ENCODE data around the gene ROR2.
"Not testable (repeated sequence)": the region's sequence is repeated elsewhere in the genome, so short reads cannot be mapped to it uniquely, and the experiment has no call there.

The ROR2 gene

GRCh38 chr9:91540506-91540905 lies 409.5 kb downstream of the ROR2 start:
- not testable (repeated sequence) for H3K27ac ChIP-seq (replicated peaks; ENCODE audit: low read length); H3K18ac ChIP-seq (ENCODE audit: low read length); H2BK12ac ChIP-seq (ENCODE audit: low read length); H3K4me3 ChIP-seq (ENCODE audit: low read length in 2 of 2); H2AK5ac ChIP-seq (ENCODE audit: low read depth, low read length); H4K91ac ChIP-seq (ENCODE audit: low read depth, low read length, poor library complexity); H2BK15ac ChIP-seq (ENCODE audit: low read length); H3K14ac ChIP-seq (ENCODE audit: low read length); H3K27me3 ChIP-seq (ENCODE audit: control insufficient read depth in 3 of 3, insufficient read depth in 3 of 3, low read depth in 1 of 3, low read length in 3 of 3); H3K79me1 ChIP-seq (ENCODE audit: low read depth, low read length); H3K4ac ChIP-seq (ENCODE audit: low read length); H3K9ac ChIP-seq (ENCODE audit: low read depth, low read length, poor library complexity); H3K4me2 ChIP-seq (ENCODE audit: insufficient read depth, low read length, poor library complexity, severe bottlenecking); DNase-seq (ENCODE audit: low spot score); H3K9me3 ChIP-seq (replicated peaks in 1 of 2; ENCODE audit: control insufficient read depth in 2 of 2, insufficient read depth in 1 of 2, low read depth in 1 of 2, low read length in 2 of 2); H4K8ac ChIP-seq (ENCODE audit: low read depth, low read length); H3K36me3 ChIP-seq (replicated peaks in 1 of 2; ENCODE audit: control insufficient read depth in 2 of 2, insufficient read depth in 2 of 2, low read length in 2 of 2); H3K4me1 ChIP-seq (ENCODE audit: control insufficient read depth in 2 of 2, insufficient read depth in 1 of 2, low read depth in 1 of 2, low read length in 2 of 2); H2BK120ac ChIP-seq (ENCODE audit: low read depth, low read length); H3K23ac ChIP-seq (ENCODE audit: low read depth, low read length, poor library complexity); H2AFZ ChIP-seq (ENCODE audit: low read length); H2BK5ac ChIP-seq (ENCODE audit: low read length)
- WGBS, 2 donors (ENCODE audit: extremely low coverage in 2 of 2, insufficient read length in 2 of 2, insufficient replicate concordance in 1 of 2) = no CpG with 5 or more reads among the region's 4 CpGs

GRCh38 chr9:91536211-91536691 lies 413.8 kb downstream of the ROR2 start:
- Histone ChIP-seq H2BK15ac (ENCODE audit: low read length) (no peak overlapping the region), H3K27ac (replicated peaks; ENCODE audit: low read length) (no peak overlapping the region)

GRCh38 chr9:91534374-91534773 lies 415.7 kb downstream of the ROR2 start:
- Histone ChIP-seq H3K4me2 (ENCODE audit: insufficient read depth, low read length, poor library complexity, severe bottlenecking) (no peak overlapping the region), H4K8ac (ENCODE audit: low read depth, low read length) (no peak overlapping the region), H3K79me1 (ENCODE audit: low read depth, low read length) (no peaks in the 10 kb centered on the region), H2BK15ac (ENCODE audit: low read length) (no peak overlapping the region), H3K4me3 (ENCODE audit: low read length in 2 of 2) (no peak overlapping the region), H2BK12ac (ENCODE audit: low read length) (no peak overlapping the region), H3K36me3 (replicated peaks in 1 of 2; ENCODE audit: control insufficient read depth in 2 of 2, insufficient read depth in 2 of 2, low read length in 2 of 2) (no peaks in the 10 kb centered on the region), H3K4ac (ENCODE audit: low read length) (no peak overlapping the region), H3K27ac (replicated peaks; ENCODE audit: low read length) (no peak overlapping the region), H3K4me1 (ENCODE audit: control insufficient read depth in 2 of 2, insufficient read depth in 1 of 2, low read depth in 1 of 2, low read length in 2 of 2) (no peaks in the 10 kb centered on the region), H2AFZ (ENCODE audit: low read length) (no peak overlapping the region), H3K23ac (ENCODE audit: low read depth, low read length, poor library complexity) (no peak overlapping the region), H2AK5ac (ENCODE audit: low read depth, low read length) (no peak overlapping the region), H3K18ac (ENCODE audit: low read length) (no peak overlapping the region), H3K14ac (ENCODE audit: low read length) (no peak overlapping the region), H3K27me3 (ENCODE audit: control insufficient read depth in 3 of 3, insufficient read depth in 3 of 3, low read depth in 1 of 3, low read length in 3 of 3) (peaks cover 0 to 16% (median 0%) of the 10 kb centered on the region in 3 experiments), H4K91ac (ENCODE audit: low read depth, low read length, poor library complexity) (no peak overlapping the region), H3K9me3 (replicated peaks in 1 of 2; ENCODE audit: control insufficient read depth in 2 of 2, insufficient read depth in 1 of 2, low read depth in 1 of 2, low read length in 2 of 2) (no peaks in the 10 kb centered on the region), H3K9ac (ENCODE audit: low read depth, low read length, poor library complexity) (no peak overlapping the region), H2BK120ac (ENCODE audit: low read depth, low read length) (no peak overlapping the region), H2BK5ac (ENCODE audit: low read length) (no peak overlapping the region)
- no peak for DNase-seq (ENCODE audit: low spot score)

More at GRCh38 chr9:91536211-91536691, 413.8 kb downstream of the ROR2 start:
- Histone ChIP-seq H2BK12ac (ENCODE audit: low read length) (no peak overlapping the region), H3K23ac (ENCODE audit: low read depth, low read length, poor library complexity) (no peak overlapping the region), H4K91ac (ENCODE audit: low read depth, low read length, poor library complexity) (no peak overlapping the region), H2BK120ac (ENCODE audit: low read depth, low read length) (no peak overlapping the region), H3K9me3 (replicated peaks in 1 of 2; ENCODE audit: control insufficient read depth in 2 of 2, insufficient read depth in 1 of 2, low read depth in 1 of 2, low read length in 2 of 2) (no peaks in the 10 kb centered on the region), H3K9ac (ENCODE audit: low read depth, low read length, poor library complexity) (no peak overlapping the region), H4K8ac (ENCODE audit: low read depth, low read length) (no peak overlapping the region), H3K4ac (ENCODE audit: low read length) (no peak overlapping the region), H3K4me2 (ENCODE audit: insufficient read depth, low read length, poor library complexity, severe bottlenecking) (no peak overlapping the region), H2AK5ac (ENCODE audit: low read depth, low read length) (no peak overlapping the region), H3K14ac (ENCODE audit: low read length) (no peak overlapping the region), H3K36me3 (replicated peaks in 1 of 2; ENCODE audit: control insufficient read depth in 2 of 2, insufficient read depth in 2 of 2, low read length in 2 of 2) (no peaks in the 10 kb centered on the region), H3K4me1 (ENCODE audit: control insufficient read depth in 2 of 2, insufficient read depth in 1 of 2, low read depth in 1 of 2, low read length in 2 of 2) (no peaks in the 10 kb centered on the region), H3K4me3 (ENCODE audit: low read length in 2 of 2) (no peak overlapping the region), H2BK5ac (ENCODE audit: low read length) (no peak overlapping the region), H3K79me1 (ENCODE audit: low read depth, low read length) (no peaks in the 10 kb centered on the region), H3K18ac (ENCODE audit: low read length) (no peak overlapping the region), H2AFZ (ENCODE audit: low read length) (no peak overlapping the region), H3K27me3 (ENCODE audit: control insufficient read depth in 3 of 3, insufficient read depth in 3 of 3, low read depth in 1 of 3, low read length in 3 of 3) (peaks cover 0 to 16% (median 0%) of the 10 kb centered on the region in 3 experiments)
- no peak for DNase-seq (ENCODE audit: low spot score)
- no CpG with 5 or more reads among the region's 3 CpGs for WGBS, 2 donors (ENCODE audit: extremely low coverage in 2 of 2, insufficient read length in 2 of 2, insufficient replicate concordance in 1 of 2)

GRCh38 chr9:91533382-91533781 lies 416.6 kb downstream of the ROR2 start:
- no peak overlapping the region for H4K8ac ChIP-seq (ENCODE audit: low read depth, low read length)
- no peaks in the 10 kb centered on the region for H3K36me3 ChIP-seq (replicated peaks in 1 of 2; ENCODE audit: control insufficient read depth in 2 of 2, insufficient read depth in 2 of 2, low read length in 2 of 2)
- no peak overlapping the region for H3K4ac ChIP-seq (ENCODE audit: low read length)

More at GRCh38 chr9:91533382-91533781, 416.6 kb downstream of the ROR2 start:
- H2BK12ac ChIP-seq (ENCODE audit: low read length) = no peak overlapping the region
- H2AK5ac ChIP-seq (ENCODE audit: low read depth, low read length) = no peak overlapping the region
- H3K4me1 ChIP-seq (ENCODE audit: control insufficient read depth in 2 of 2, insufficient read depth in 1 of 2, low read depth in 1 of 2, low read length in 2 of 2) = no peaks in the 10 kb centered on the region
- no peak overlapping the region for H3K4me3 ChIP-seq (ENCODE audit: low read length in 2 of 2)
- no peak overlapping the region for H3K23ac ChIP-seq (ENCODE audit: low read depth, low read length, poor library complexity)
- no peak overlapping the region for H3K27ac ChIP-seq (replicated peaks; ENCODE audit: low read length)
- no peak overlapping the region for H3K4me2 ChIP-seq (ENCODE audit: insufficient read depth, low read length, poor library complexity, severe bottlenecking)
- H2BK120ac ChIP-seq (ENCODE audit: low read depth, low read length) = no peak overlapping the region
- no peaks in the 10 kb centered on the region for H3K79me1 ChIP-seq (ENCODE audit: low read depth, low read length)
- H3K9ac ChIP-seq (ENCODE audit: low read depth, low read length, poor library complexity) = no peak overlapping the region
- no peak overlapping the region for H3K18ac ChIP-seq (ENCODE audit: low read length)
- no peak overlapping the region for H4K91ac ChIP-seq (ENCODE audit: low read depth, low read length, poor library complexity)
- H3K9me3 ChIP-seq (replicated peaks in 1 of 2; ENCODE audit: control insufficient read depth in 2 of 2, insufficient read depth in 1 of 2, low read depth in 1 of 2, low read length in 2 of 2) = no peaks in the 10 kb centered on the region
- no CpG with 5 or more reads among the region's 7 CpGs for WGBS, 2 donors (ENCODE audit: extremely low coverage in 2 of 2, insufficient read length in 2 of 2, insufficient replicate concordance in 1 of 2)
- peaks cover 0 to 16% (median 0%) of the 10 kb centered on the region in 3 experiments for H3K27me3 ChIP-seq (ENCODE audit: control insufficient read depth in 3 of 3, insufficient read depth in 3 of 3, low read depth in 1 of 3, low read length in 3 of 3)
- DNase-seq (ENCODE audit: low spot score) = no peak
- no peak overlapping the region for H2BK15ac ChIP-seq (ENCODE audit: low read length)
- H2BK5ac ChIP-seq (ENCODE audit: low read length) = no peak overlapping the region
- H3K14ac ChIP-seq (ENCODE audit: low read length) = no peak overlapping the region
- no peak overlapping the region for H2AFZ ChIP-seq (ENCODE audit: low read length)
